HepG2 (cell line): ENCODE results near the gene AQP12A.

Experiments used
- CHD2 ChIP-seq: IDR thresholded peaks from 2 replicates; pipeline ENCODE4 v1.6.1; 2011; ENCODE audit warnings: low read depth, low read length, improper control_type of control experiment
- TCF7 ChIP-seq: sonication (generic); IDR thresholded peaks from 2 replicates; pipeline ENCODE4 v1.6.1; 2016; ENCODE audit warnings: antibody characterized with exemption, low read depth
- U2AF2 ChIP-seq: fragments of 200-400 bp; formaldehyde crosslinking; IDR thresholded peaks from 2 replicates; pipeline ENCODE4 v1.6.1; 2017; ENCODE audit warnings: low read depth, mild to moderate bottlenecking, low read length
- ZBTB21 ChIP-seq: sonication (generic); formaldehyde crosslinking; IDR thresholded peaks from 2 replicates; pipeline ENCODE4 v1.4.0; 2020; ENCODE audit warnings: missing genetic modification reagents
- ZNF407 ChIP-seq: sonication (generic); formaldehyde crosslinking; IDR thresholded peaks from one replicate; pipeline ENCODE4 v1.5.1; 2020; ENCODE audit warnings: mild to moderate bottlenecking, missing genetic modification reagents; ENCODE audit errors: not compliant biosample characterization
- ZNF777 ChIP-seq: sonication (generic); formaldehyde crosslinking; IDR thresholded peaks from 2 replicates; pipeline ENCODE4 v1.4.0; 2020; ENCODE audit warnings: missing genetic modification reagents
- ZSCAN29 ChIP-seq: sonication (generic); formaldehyde crosslinking; conservative IDR thresholded peaks from 2 replicates; pipeline ENCODE4 v1.4.0; 2020; ENCODE audit warnings: mild to moderate bottlenecking, missing genetic modification reagents
- TF ChIP-seq, protein P1 (sequence below), 2 experiments: sonication (generic) in 1 of 2; formaldehyde crosslinking in 1 of 2; IDR thresholded peaks; 2 replicates each; pipeline versions ENCODE4 v1.5.1 to v1.6.1; 2011 to 2020; ENCODE audit warnings: borderline replicate concordance in 1 of 2, low read depth in 1 of 2, low read length in 1 of 2, mild to moderate bottlenecking in 1 of 2, missing genetic modification reagents in 1 of 2, moderate library complexity in 1 of 2

DNA sequence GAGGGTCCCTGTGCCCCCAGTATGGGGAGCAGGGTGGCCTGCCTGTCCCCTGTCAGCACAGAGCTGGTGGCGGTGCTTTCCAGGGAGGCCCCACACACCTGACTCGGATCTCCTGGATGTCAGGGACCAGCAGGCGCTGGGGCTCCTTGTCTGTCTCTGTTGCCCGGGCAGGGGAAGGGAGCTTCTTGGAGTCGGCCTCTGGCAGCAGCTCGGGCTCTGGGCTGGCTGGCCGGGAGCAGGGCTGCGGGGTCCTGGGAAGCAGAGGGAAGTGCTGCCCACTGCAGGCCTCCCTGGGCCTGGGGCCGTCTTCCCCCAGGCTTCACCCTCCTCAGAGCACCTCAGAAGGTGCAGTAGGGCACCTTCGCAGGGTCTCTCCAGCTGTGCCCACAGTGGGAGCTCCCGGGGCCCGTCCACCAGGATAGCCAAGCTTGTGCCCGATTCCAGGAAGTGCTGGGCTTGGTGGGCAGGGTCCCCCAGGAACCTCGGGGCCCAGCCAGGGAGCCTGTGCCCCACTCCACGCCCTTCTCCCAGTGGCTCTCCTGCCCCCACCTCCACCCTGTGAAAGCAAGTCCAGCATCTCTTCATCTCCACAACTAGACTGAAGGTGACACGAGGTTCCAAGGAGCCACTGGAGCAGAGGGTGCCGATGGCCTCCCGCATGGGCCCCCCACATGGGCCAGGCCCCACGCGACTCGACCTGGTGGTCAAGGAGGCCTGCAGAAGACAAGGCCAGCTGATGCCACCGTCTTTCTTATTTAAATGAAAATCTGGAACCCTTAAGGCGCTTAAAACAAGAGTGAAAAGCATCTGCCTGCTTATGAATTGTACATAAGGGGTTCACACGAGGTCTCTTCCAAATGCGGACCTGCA, 28.2 kb downstream of the AQP12A start:
- no peak for TF ChIP-seq ZNF777 (CRISPR knock-in tag)
- no peak for TF ChIP-seq ZSCAN29 (CRISPR knock-in tag)
- TF ChIP-seq U2AF2: no peak
- TF ChIP-seq ZNF407: no peak
- no peak for TF ChIP-seq TCF7
- no peak for TF ChIP-seq ZBTB21 (CRISPR knock-in tag)
- TF ChIP-seq CHD2: no peak
- TF ChIP-seq, protein P1, sequence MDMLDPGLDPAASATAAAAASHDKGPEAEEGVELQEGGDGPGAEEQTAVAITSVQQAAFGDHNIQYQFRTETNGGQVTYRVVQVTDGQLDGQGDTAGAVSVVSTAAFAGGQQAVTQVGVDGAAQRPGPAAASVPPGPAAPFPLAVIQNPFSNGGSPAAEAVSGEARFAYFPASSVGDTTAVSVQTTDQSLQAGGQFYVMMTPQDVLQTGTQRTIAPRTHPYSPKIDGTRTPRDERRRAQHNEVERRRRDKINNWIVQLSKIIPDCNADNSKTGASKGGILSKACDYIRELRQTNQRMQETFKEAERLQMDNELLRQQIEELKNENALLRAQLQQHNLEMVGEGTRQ (IDR thresholded peaks at IDR 0.05; ENCODE audit: low read depth, low read length): no peak
- TF ChIP-seq, protein P1 (CRISPR knock-in tag; IDR thresholded peaks at IDR 0.05; ENCODE audit: borderline replicate concordance): no peak
